Common myeloid progenitor, CD34-positive (primary cell): Measurements from ENCODE around the gene DBNL.

ENCODE experiments used
- CTCF ChIA-PET: fragments of 350-600 bp; sonication (Branson Sonifier 250); formaldehyde crosslinking; loops from one replicate; lab custom pipeline; 2021; ENCODE audit warnings: antibody characterized with exemption; lab: Charles Lee
- POLR2A ChIA-PET: fragments of 350-600 bp; sonication (Branson Sonifier 250); formaldehyde crosslinking; loops from one replicate; lab custom pipeline; 2021; ENCODE audit warnings: antibody characterized with exemption; lab: Charles Lee
- DNase-seq, 3 donors: peaks; one replicate each; pipeline versions ENCODE4 v3.0.0 to v3.0.0-alpha.2; 2013
- H3K27ac ChIP-seq, 2 experiments: 1 replicate in 1 of 2; 2 replicates in 1 of 2; pipeline ENCODE4 v1.7.0; 2013; ENCODE audit warnings: inconsistent platforms in 2 of 2, low read length in 2 of 2, mild to moderate bottlenecking in 2 of 2, low read depth in 1 of 2, moderate library complexity in 1 of 2; ENCODE audit not compliant: severe bottlenecking in 2 of 2, insufficient read depth in 1 of 2, poor library complexity in 1 of 2
- H3K27me3 ChIP-seq, 5 experiments: replicated peaks in 2 of 5; 1 replicate in 3 of 5; 2 replicates in 2 of 5; pipeline versions ENCODE4 v1.6.1 to v1.7.0; 2013; ENCODE audit warnings: low read length in 4 of 5, mild to moderate bottlenecking in 2 of 5, moderate library complexity in 2 of 5, inconsistent platforms in 1 of 5; ENCODE audit not compliant: insufficient read depth in 5 of 5, control insufficient read depth in 4 of 5
- H3K36me3 ChIP-seq, 4 experiments: 1 replicate in 2 of 4; 2 replicates in 2 of 4; pipeline versions ENCODE4 v1.6.1 to v1.7.0; 2013; ENCODE audit warnings: low read length in 3 of 4, control low read depth in 1 of 4, mild to moderate bottlenecking in 1 of 4; ENCODE audit not compliant: control insufficient read depth in 4 of 4, insufficient read depth in 4 of 4
- H3K4me1 ChIP-seq, 4 experiments: 1 replicate in 3 of 4; 2 replicates in 1 of 4; pipeline versions ENCODE4 v1.6.1 to v1.7.1; 2013; ENCODE audit warnings: low read length in 3 of 4, mild to moderate bottlenecking in 3 of 4, control low read depth in 1 of 4, inconsistent platforms in 1 of 4, moderate library complexity in 1 of 4; ENCODE audit not compliant: control insufficient read depth in 4 of 4, insufficient read depth in 4 of 4; ENCODE audit errors: control extremely low read depth in 1 of 4
- H3K4me3 ChIP-seq, 7 experiments: 1 replicate in 4 of 7; 2 replicates in 3 of 7; pipeline versions ENCODE4 v1.5.1 to v1.7.0; 2013; ENCODE audit warnings: mild to moderate bottlenecking in 7 of 7, low read length in 6 of 7, moderate library complexity in 6 of 7, inconsistent platforms in 2 of 7, low read depth in 2 of 7, control low read depth in 1 of 7; ENCODE audit not compliant: insufficient read depth in 4 of 7, control insufficient read depth in 1 of 7; ENCODE audit errors: extremely low read depth in 1 of 7
- H3K9me3 ChIP-seq, 5 experiments: 1 replicate in 4 of 5; 2 replicates in 1 of 5; pipeline versions ENCODE4 v1.6.1 to v1.7.1; 2013; ENCODE audit warnings: low read length in 4 of 5, mild to moderate bottlenecking in 2 of 5, inconsistent platforms in 1 of 5, low read depth in 1 of 5, moderate library complexity in 1 of 5; ENCODE audit not compliant: control insufficient read depth in 4 of 5, insufficient read depth in 2 of 5; ENCODE audit errors: control extremely low read depth in 1 of 5
- WGBS: methylation state at CpG from one replicate; pipeline ENCODE4 v1.1.5; 2013; ENCODE audit not compliant: insufficient coverage; 5-methylcytosine and 5-hydroxymethylcytosine counted together

DBNL gene

GRCh38 chr7:44099669-44100068 lies 55.2 kb downstream of the DBNL start:
- CTCF ChIA-PET: interaction anchor here (1.2 to 1.6 kb wide), 2 partner anchors 23 to 98 kb away, joined by 3 to 4 read pairs; no protein-coding TSS in a partner anchor

GRCh38 chr7:44100458-44101302 lies 56.2 kb downstream of the DBNL start:
- Histone ChIP-seq H3K27me3 (no peaks in the 10 kb centered on the region), H3K9me3 (no peaks in the 10 kb centered on the region), H3K36me3 (no peaks in the 10 kb centered on the region), H3K4me1 (peaks cover 9 to 47% (median 32%) of the 10 kb centered on the region in 4 experiments), H3K4me3 (no peak overlapping the region), H3K27ac (no peak overlapping the region)
- DNase-seq: no peak
- 85% methylated on average over 7 of the region's 10 CpGs for WGBS
- ChIA-PET CTCF (interaction anchor here (0.9 to 1.0 kb wide), 2 partner anchors 9 to 15 kb away, joined by 3 to 4 read pairs; no protein-coding TSS in a partner anchor), POLR2A (no interaction called here)

More at GRCh38 chr7:44099669-44100068, 55.2 kb downstream of the DBNL start:
- Histone ChIP-seq H3K27ac (no peak overlapping the region), H3K9me3 (no peaks in the 10 kb centered on the region), H3K4me1 (peaks cover 9 to 37% (median 25%) of the 10 kb centered on the region in 4 experiments), H3K27me3 (no peaks in the 10 kb centered on the region), H3K4me3 (no peak overlapping the region), H3K36me3 (no peaks in the 10 kb centered on the region)
- POLR2A ChIA-PET: interaction anchor here (0.6 kb wide), 1 partner anchor 8 kb away, joined by 3 read pairs; no protein-coding TSS in a partner anchor
- WGBS: no CpG with 5 or more reads among the region's 4 CpGs
- peak in 2 of 3 donors; percentile 18 to 39 for DNase-seq

- Histone ChIP-seq H3K4me3 (no peak overlapping the region), H3K4me1 (peaks cover 9 to 48% (median 32%) of the 10 kb centered on the region in 4 experiments), H3K27me3 (no peaks in the 10 kb centered on the region), H3K36me3 (no peaks in the 10 kb centered on the region), H3K9me3 (no peaks in the 10 kb centered on the region), H3K27ac (no peak overlapping the region)
- ChIA-PET CTCF (interaction anchor here (0.9 to 1.0 kb wide), 3 partner anchors 10 to 15 kb away, joined by 3 to 4 read pairs (median 3); no protein-coding TSS in a partner anchor), POLR2A (no interaction called here)
- DNase-seq: no peak
- WGBS: 100% methylated on average over 1 of the region's 3 CpGs
Observed at GRCh38 chr7:44101303-44101965, 56.9 kb downstream of the DBNL start.

GRCh38 chr7:44101966-44102845 lies 57.7 kb downstream of the DBNL start:
- ChIA-PET CTCF (interaction anchor here (1.0 to 1.4 kb wide), 3 partner anchors 14 to 17 kb away, joined by 3 to 4 read pairs (median 4); no protein-coding TSS in a partner anchor), POLR2A (no interaction called here)
- H3K4me3 ChIP-seq: no peak overlapping the region
- no peak for DNase-seq
- 97% methylated on average over 14 of the region's 14 CpGs for WGBS
- no peaks in the 10 kb centered on the region for H3K9me3 ChIP-seq
- peaks cover 9 to 40% (median 26%) of the 10 kb centered on the region in 4 experiments for H3K4me1 ChIP-seq
- H3K36me3 ChIP-seq: peaks cover 0 to 3% (median 0%) of the 10 kb centered on the region in 4 experiments
- H3K27me3 ChIP-seq: no peaks in the 10 kb centered on the region
- H3K27ac ChIP-seq: no peak overlapping the region

GRCh38 chr7:44102846-44103565 lies 58.5 kb downstream of the DBNL start:
- Histone ChIP-seq H3K36me3 (peaks cover 0 to 3% (median 0%) of the 10 kb centered on the region in 4 experiments), H3K4me1 (peaks cover 5 to 32% (median 18%) of the 10 kb centered on the region in 4 experiments), H3K9me3 (no peaks in the 10 kb centered on the region), H3K27me3 (no peaks in the 10 kb centered on the region), H3K27ac (no peak overlapping the region), H3K4me3 (peak overlapping the region in 2 of 7 experiments; percentile 55 to 70)
- ChIA-PET POLR2A (no interaction called here), CTCF (interaction anchor here (1.0 to 1.4 kb wide), 2 partner anchors 16 to 18 kb away, joined by 3 to 4 read pairs; no protein-coding TSS in a partner anchor)
- DNase-seq: no peak
- 76% methylated on average over 8 of the region's 8 CpGs for WGBS

GRCh38 chr7:44103566-44103922 lies 59.0 kb downstream of the DBNL start:
- H3K27ac ChIP-seq: no peak overlapping the region
- peaks cover 3 to 30% (median 18%) of the 10 kb centered on the region in 4 experiments for H3K4me1 ChIP-seq
- ChIA-PET POLR2A (no interaction called here), CTCF (no interaction called here)
- 73% methylated on average over 7 of the region's 8 CpGs for WGBS
- peaks cover 0 to 7% (median 0%) of the 10 kb centered on the region in 4 experiments for H3K36me3 ChIP-seq
- DNase-seq: no peak
- no peaks in the 10 kb centered on the region for H3K9me3 ChIP-seq
- no peaks in the 10 kb centered on the region for H3K27me3 ChIP-seq
- peak overlapping the region in 5 of 7 experiments; percentile 1 to 70 (median 54) for H3K4me3 ChIP-seq
